ENCODE measurements around the gene CIB4. TPM values are rescaled to one million over a fixed set of nuclear protein-coding genes. Genes with fewer than 3 reads are reported as not detected.

The CIB4 gene
- polyA plus RNA-seq, 3 donors: 0.16 TPM; not detected in 2

- no peak overlapping the region for H3K27ac ChIP-seq (ENCODE audit: low read depth, low read length)
- WGBS, 3 donors: 54 to 72% (median 69%) methylated on average over 7 of the region's 7 CpGs
Observed at GRCh38 chr2:26649322-26649721, 8.2 kb upstream of the CIB4 start.

- 80 to 85% (median 81%) methylated on average over 6 of the region's 6 CpGs for WGBS, 3 donors
Observed at GRCh38 chr2:26648516-26648915, 7.3 kb upstream of the CIB4 start.

GRCh38 chr2:26647981-26648380 is 6.8 kb upstream of the CIB4 start:
- WGBS, 3 donors: 84 to 89% (median 84%) methylated on average over 3 of the region's 3 CpGs
- H3K27ac ChIP-seq (ENCODE audit: low read depth, low read length): no peak overlapping the region

More at GRCh38 chr2:26648516-26648915, 7.3 kb upstream of the CIB4 start:
- no peak overlapping the region for H3K27ac ChIP-seq (ENCODE audit: low read depth, low read length)

DNA sequence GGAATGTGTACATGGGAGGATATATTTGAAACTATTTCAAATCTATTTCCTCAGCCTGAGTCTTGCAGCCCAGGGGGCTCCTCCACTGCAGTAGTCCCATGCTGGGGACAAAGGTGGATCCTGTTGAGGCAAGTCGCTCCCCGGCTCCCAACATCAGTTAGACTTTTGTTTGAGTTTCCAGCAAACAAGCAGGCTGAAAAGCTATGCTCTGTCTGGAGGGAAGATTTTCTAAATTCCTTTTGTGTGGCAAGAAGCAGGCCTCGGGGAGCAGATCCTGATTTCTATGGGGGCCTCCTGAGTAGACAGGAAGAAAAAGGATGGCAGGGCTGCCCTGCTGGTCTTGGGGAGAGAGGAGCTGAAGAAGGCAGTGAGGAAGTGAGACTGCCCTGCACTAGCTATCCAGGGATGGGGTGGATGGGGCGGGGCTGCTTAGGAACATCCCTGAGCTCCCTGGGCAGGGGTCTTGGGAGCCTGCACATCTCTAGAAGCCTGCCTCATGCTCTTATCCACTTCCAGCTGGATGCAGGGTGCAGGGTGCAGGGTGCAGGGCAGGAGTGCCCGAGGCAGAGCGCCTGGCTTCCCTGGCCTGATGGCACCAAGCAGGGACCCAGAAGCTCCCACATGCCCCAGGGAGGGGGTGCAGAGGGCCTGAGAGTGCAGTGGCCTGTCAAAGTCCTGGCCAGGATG is 6.0 kb upstream of the CIB4 start:
- WGBS, 3 donors: 80 to 85% (median 84%) methylated on average over 6 of the region's 6 CpGs
- no peak overlapping the region for H3K27ac ChIP-seq (ENCODE audit: low read depth, low read length)

- 89 to 93% (median 92%) methylated on average over 10 of the region's 10 CpGs for WGBS, 3 donors
- H3K27ac ChIP-seq (ENCODE audit: low read depth, low read length): no peak overlapping the region
Observed at GRCh38 chr2:26645762-26646161, 4.6 kb upstream of the CIB4 start.

- no peak overlapping the region for H3K27ac ChIP-seq (ENCODE audit: low read depth, low read length)
- WGBS, 3 donors: 76 to 87% (median 80%) methylated on average over 13 of the region's 13 CpGs
Observed at GRCh38 chr2:26644188-26644835, 3.1 kb upstream of the CIB4 start.

GRCh38 chr2:26642429-26642828 is 1.3 kb upstream of the CIB4 start:
- WGBS, 3 donors: 47 to 77% (median 74%) methylated on average over 3 of the region's 3 CpGs
- no peak overlapping the region for H3K27ac ChIP-seq (ENCODE audit: low read depth, low read length)

- H3K27ac ChIP-seq (ENCODE audit: low read depth, low read length): no peak overlapping the region
Observed at GRCh38 chr2:26640331-26640745, 828 bp downstream of the CIB4 start.

DNA sequence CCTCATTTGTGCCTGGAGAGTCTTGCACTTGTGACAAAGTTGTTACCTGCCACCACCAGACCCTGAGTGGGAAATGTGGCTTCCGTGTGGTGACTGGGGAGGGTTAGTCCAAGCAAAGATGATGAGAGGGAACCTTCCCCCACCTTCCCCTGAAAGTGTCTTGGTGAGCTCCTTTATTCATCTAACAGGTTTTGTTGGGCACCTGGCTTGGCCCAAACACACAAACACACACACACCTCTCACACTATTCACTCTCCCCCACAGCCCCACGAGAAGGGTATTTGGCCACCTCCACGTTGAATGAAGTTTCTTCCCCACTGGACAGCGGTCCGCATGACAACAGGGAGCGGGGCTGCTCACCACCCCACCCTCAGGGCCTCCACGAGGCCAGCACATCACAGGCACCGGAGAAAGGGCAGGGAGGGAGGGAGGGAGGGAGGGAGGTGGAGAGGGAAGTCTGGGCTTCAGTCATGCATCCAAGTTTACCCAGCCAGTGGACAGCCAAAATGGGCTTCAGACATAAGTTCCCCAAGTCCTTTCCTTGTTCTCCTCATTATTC is 1.4 kb downstream of the CIB4 start:
- H3K27ac ChIP-seq (ENCODE audit: low read depth, low read length): no peak overlapping the region
- 72 to 79% (median 77%) methylated on average over 8 of the region's 8 CpGs for WGBS, 3 donors

More at GRCh38 chr2:26640331-26640745, 828 bp downstream of the CIB4 start:
- 25 to 59% (median 25%) methylated on average over 8 of the region's 8 CpGs for WGBS, 3 donors

GRCh38 chr2:26637811-26638310 is 3.3 kb downstream of the CIB4 start:
- WGBS, 3 donors: 87 to 91% (median 90%) methylated on average over 9 of the region's 9 CpGs
- no peak overlapping the region for H3K27ac ChIP-seq (ENCODE audit: low read depth, low read length)

DNA sequence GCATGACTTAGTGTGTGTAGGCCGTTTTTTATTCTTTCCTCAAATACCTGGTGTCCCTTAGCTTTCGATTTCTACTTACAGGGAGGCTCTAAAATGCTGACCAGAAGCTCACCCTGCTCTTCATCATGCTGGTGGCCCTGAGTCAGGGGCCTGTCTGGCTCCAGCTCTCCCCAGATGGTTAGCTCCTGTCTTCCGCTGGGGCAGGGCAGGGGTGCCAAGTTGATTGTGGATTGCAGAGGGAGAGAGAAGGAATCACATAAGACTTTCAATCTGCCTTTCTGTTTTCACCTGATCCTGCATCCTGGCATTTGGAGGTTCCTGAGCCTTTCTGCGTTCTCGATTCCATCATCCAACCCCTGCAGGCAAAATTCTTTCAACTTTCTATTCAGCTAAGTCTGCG is 4.2 kb downstream of the CIB4 start:
- WGBS, 3 donors: 83 to 91% (median 87%) methylated on average over 6 of the region's 6 CpGs
- no peak overlapping the region for H3K27ac ChIP-seq (ENCODE audit: low read depth, low read length)

- no peak overlapping the region for H3K27ac ChIP-seq (ENCODE audit: low read depth, low read length)
- 81 to 93% (median 92%) methylated on average over 3 of the region's 3 CpGs for WGBS, 3 donors
Observed at GRCh38 chr2:26635401-26635800, 5.8 kb downstream of the CIB4 start.

GRCh38 chr2:26634636-26635230 is 6.4 kb downstream of the CIB4 start:
- H3K27ac ChIP-seq (ENCODE audit: low read depth, low read length): no peak overlapping the region
- 89 to 92% (median 92%) methylated on average over 11 of the region's 11 CpGs for WGBS, 3 donors

- 78 to 88% (median 80%) methylated on average over 7 of the region's 7 CpGs for WGBS, 3 donors
- no peak overlapping the region for H3K27ac ChIP-seq (ENCODE audit: low read depth, low read length)
Observed at GRCh38 chr2:26633993-26634595, 7.1 kb downstream of the CIB4 start.

DNA sequence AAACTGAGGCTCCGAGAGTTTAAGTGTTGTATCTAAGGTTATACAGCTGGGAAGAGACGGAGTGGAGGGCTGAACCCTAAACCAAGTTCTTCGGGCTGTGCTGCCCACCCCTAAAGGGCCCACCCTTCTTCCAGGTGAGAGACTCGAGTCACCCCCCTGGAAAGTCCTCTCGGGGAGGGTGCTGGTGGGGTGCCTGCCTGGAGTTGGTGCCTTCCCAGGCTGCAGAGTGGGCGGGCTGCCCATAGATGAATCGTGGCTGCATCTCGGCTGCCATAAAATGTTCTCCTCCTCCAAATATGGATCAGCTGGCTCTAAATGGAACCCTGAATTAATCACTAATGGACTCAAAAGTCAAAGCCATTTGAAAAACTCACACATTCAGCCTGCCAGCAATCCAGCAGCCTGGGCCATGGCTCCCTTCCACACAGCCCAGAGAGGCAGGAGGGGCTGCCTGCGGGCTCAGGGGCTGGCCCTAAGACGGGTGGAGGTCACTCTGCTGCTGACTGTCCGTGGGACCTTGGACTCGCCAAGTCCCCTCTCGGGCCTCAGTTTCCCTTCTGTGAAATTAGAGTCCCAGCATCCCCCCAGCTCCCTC is 7.7 kb downstream of the CIB4 start:
- WGBS, 3 donors: 71 to 86% (median 75%) methylated on average over 13 of the region's 13 CpGs
- no peak overlapping the region for H3K27ac ChIP-seq (ENCODE audit: low read depth, low read length)

DNA sequence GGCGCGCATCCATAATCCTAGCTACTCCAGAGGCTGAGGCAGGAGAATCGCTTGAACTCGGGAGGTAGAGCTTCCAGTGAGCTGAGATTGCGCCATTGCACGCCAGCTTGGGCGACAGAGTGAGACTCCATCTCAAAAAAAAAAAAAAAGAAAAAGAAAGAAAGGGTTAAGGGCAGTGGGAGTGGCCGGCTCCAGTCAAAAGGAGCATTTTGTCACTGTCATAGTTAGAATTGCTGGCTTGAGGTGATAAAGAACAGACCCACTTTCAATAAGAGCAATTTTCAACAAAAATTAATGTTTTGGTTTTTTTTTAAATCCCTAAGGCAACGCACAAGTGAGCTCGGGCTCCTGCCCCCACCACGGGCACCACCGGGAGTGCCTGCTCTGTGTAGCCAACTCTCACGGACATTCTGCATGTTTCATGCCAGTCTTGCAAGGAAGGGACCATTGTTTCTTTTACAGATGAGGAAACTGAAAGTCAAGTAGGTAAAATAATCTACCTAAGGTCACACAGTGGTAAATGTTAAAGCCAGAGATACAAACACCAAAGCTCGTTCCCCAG is 8.5 kb downstream of the CIB4 start:
- H3K27ac ChIP-seq (ENCODE audit: low read depth, low read length): no peak overlapping the region
- WGBS, 3 donors: 74 to 89% (median 76%) methylated on average over 14 of the region's 14 CpGs

- H3K27ac ChIP-seq (ENCODE audit: low read depth, low read length): no peak overlapping the region
- 87 to 92% (median 87%) methylated on average over 13 of the region's 13 CpGs for WGBS, 3 donors
Observed at GRCh38 chr2:26631401-26632170, 9.6 kb downstream of the CIB4 start.

Measured in adipose tissue (tissue), 3 donors.